ENCODE data around the gene EEF1G.
"Not testable (repeated sequence)": the region's sequence is repeated elsewhere in the genome, so short reads cannot be mapped to it uniquely, and the experiment has no call there.

Gene EEF1G

GRCh38 chr11:62603072-62603408, 29.3 kb upstream of the EEF1G start:
- DNase-seq: no peak

GRCh38 chr11:62602141-62603071, 28.7 kb upstream of the EEF1G start:
- peak in 1 of 2 experiments; percentile 56 for DNase-seq

GRCh38 chr11:62601372-62602140, 27.9 kb upstream of the EEF1G start, which contains the start of gene MTA2:
Gene MTA2 (minus strand): TSS chr11:62601865. CDS start chr11:62601450, 415 bp downstream.
- peak; percentile 100 for DNase-seq

- DNase-seq: peak; percentile 55 to 62
These were observed 27.4 kb upstream of the EEF1G start for GRCh38 chr11:62601122-62601371.

DNA sequence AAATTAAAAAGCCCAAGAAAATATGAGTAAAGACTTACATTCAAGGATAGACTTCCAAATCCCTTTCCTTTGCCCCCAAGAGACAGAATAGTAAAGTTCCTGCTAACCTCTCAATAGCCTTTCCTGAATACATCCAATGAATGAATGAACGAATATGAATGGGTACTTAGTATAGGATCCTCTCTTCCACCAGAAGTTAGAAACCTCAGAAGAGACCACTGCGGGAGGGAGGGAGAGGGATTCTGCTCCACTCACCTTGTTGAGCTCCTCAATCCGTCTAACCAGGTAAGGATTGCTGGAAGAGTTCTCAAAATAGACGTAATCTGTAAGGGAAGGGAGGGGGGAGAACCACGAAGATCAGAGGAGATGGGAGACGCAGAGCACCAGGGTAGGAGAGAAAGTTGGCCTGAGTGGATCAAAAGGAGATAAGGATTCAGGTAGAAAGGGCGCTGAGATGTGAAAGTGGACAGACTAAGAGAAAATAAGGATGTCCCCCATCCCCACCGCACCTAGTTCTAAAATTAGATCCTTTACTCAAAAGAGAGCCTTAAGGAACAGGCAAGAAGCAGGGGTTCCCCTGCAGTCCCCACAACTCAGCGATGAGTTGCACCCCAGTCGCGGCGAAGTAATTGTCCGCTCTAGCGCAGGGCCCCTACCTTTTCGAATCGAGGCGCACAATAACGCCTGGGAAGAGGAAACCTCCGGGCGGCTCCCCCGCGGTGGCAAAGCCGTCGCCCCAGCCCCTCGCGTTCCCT, 26.9 kb upstream of the EEF1G start:
- no peak for DNase-seq

GRCh38 chr11:62599901-62600300, 26.2 kb upstream of the EEF1G start:
- DNase-seq: peak in 1 of 2 experiments; percentile 46

DNA sequence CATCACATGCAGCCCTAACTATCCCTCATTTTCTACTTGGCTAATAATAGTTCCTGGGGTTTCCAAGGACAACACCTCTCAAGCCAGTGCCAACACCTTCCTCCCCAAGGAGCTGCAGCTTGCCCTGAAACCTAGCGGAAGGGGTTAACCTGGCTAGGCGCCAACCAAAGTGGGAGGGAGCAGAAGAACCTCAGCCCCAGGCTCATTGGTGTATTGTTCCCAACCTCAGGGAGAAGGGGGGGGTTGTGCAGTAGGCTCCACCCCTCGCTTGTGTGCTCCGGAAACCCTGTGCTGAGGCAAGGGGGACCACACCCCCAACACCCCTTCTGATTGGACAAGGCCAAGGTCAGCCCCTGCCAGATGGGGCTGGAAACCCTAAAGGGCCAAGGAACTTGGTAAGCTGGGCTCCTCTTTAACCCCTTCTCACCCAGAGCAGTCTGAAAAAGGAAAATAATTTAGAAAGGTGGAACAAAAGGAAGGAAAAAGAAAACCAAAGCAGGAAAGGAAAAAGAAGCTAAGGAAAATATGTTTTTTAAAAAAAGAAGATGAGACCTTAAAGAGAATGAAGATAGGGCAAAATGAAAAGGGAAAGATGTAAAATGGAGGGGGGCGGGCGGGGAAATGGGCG, 25.5 kb upstream of the EEF1G start:
- peak; percentile 97 to 98 for DNase-seq

GRCh38 chr11:62595124-62595523, 21.4 kb upstream of the EEF1G start:
- no peak for DNase-seq

DNA sequence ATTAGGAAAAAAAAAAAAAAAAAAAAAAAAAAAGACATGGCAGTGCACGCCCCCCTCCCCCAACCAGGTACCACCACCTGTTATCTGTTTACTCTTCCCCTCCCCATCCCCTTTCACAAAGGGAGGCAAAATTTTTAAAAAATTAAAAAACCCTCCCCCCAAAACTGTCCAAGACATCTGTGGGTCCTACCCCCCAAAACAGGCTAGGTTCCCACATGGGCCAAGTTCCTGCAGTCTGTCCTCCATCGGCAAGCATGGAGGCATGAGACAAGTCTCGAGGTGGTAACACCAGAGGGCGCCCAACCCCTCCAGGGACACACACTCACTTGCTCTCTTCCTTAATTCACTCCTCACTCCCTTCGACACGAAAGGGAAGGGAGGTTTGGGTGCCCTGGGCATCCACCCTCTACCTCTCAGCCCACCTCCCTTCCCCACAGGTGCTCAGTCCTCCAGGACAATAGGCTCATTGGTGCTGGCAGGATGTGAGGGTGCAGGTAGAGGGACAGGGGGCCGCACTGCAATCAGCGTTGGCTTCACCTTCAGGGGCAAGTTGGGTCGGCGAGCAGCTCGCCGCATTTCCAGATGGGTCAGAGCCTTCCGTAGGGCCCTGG, 19.8 kb upstream of the EEF1G start:
- DNase-seq: peak; percentile 82 to 87

DNA sequence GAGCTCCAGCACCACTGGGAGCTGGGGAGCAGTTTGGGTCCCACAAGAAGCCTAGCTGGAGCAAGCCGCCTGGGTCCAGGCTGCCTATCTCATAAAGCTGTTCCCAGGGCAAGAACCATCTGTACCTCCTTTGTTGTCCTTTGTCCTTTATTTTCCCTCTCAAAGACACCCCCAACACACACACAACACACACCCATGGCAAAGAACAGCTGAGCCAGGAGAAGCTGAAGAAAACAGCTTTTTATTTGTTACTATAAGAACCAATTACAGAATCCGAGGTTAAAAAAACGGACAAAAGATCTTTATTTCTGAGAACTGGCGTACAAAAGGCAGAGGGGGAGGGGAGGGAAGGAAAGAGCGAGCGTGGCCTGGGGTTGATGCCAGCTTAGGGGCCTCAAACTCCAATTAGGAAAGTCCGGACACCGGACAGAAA, 19.3 kb upstream of the EEF1G start:
- DNase-seq: no peak

- DNase-seq: no peak
These were observed 18.6 kb upstream of the EEF1G start for GRCh38 chr11:62592146-62592815.

DNA sequence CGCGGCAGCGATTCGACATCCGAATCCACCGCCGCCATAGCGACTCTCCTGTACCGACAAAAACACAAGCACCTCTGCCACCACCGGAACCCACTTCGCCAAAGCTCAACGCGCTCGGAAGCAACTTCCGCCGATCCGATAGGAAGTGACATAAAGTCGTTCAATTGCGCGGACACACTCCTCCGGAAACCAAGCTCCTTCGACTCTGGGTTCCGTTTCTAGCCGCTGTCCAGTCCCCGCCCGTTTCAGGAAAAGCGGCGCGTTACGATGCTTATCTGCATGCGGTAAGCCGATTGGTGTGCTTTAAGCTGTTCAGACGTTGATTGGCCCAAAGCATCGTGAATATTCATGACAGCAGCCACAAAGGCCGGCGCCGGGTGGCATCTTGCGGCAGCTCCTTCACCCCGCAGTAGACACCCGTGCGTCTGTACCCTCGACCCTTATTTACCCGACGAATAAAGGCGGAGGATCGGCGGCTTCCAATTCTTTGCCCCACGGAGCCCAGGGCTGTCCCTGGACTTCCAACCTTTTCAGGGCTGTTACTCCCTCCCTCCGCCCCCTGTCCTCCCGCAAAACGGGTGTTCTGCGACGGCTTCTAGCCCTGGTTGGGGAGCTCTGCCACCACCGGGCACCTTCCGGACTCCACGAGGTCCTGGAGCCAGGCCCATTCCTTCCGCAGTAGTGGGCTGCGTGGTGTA, 17.9 kb upstream of the EEF1G start, which contains the start of gene TUT1:
TUT1 (minus strand) TSS at position 76 of the 698 bp plus-strand sequence; CDS start at position 38, 38 bp downstream.
- DNase-seq: peak; percentile 95 to 96

GRCh38 chr11:62588966-62589637, 15.4 kb upstream of the EEF1G start:
- DNase-seq: peak in 1 of 2 experiments; percentile 39

GRCh38 chr11:62585356-62585755, 11.7 kb upstream of the EEF1G start:
- not testable (repeated sequence) for DNase-seq

DNA sequence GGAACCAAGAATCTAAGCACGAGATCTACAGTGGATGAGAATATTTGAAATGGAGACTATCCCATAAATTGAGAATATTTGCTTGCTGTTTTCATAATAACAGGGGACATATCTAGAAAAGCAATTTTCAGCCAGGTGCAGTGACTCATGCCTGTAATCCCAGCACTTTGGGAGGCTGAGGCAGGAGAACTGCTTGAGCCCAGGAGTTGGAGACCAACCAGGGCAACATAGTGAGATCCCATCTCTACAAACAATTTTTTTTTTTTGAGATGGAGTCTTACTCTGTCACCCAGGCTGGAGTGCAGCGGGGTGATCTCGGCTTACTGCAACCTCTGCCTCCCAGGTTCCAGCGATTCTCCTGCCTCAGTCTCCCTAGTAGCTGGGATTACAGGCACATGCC, 8.0 kb upstream of the EEF1G start:
- DNase-seq: not testable (repeated sequence)

DNA sequence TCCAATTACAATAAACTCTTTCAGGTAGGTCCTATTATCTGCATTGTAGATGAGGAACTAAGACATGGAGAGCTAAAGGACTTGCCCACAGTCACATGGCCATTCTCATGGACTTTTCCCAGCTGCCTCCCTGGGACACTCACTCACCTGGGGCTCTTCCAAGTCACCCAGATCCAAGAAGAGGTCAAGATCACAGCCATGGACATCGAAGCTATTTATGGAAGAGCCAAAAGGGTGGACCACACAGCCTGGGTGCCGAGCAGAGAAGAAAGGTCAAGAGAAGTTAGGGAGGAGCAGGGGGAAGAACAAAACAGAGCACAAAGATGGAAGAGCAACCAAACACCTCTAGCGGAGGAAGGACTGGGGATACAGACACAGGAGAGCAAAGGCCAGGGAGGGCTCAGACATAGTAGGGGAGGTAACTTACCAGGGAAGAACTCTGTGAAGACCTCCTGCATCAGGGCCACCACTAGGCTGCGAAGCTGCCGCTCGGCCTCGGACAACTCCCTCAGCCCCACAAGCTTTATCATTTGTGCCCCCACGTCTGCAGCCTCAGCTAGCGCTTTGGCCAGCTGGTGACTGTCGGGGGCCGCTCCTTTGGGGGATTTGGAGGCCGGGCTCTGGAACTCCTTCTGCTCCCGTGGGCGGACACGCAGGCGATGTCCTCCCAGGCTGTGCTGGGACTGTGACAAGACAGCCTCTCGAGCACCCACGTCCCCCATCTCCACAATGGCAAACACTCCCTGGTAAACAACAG, 7.4 kb upstream of the EEF1G start:
- no peak for DNase-seq

- no peak for DNase-seq
These were observed 5.6 kb upstream of the EEF1G start for GRCh38 chr11:62579252-62579651.

GRCh38 chr11:62578541-62578940, 4.8 kb upstream of the EEF1G start:
- DNase-seq: no peak

DNA sequence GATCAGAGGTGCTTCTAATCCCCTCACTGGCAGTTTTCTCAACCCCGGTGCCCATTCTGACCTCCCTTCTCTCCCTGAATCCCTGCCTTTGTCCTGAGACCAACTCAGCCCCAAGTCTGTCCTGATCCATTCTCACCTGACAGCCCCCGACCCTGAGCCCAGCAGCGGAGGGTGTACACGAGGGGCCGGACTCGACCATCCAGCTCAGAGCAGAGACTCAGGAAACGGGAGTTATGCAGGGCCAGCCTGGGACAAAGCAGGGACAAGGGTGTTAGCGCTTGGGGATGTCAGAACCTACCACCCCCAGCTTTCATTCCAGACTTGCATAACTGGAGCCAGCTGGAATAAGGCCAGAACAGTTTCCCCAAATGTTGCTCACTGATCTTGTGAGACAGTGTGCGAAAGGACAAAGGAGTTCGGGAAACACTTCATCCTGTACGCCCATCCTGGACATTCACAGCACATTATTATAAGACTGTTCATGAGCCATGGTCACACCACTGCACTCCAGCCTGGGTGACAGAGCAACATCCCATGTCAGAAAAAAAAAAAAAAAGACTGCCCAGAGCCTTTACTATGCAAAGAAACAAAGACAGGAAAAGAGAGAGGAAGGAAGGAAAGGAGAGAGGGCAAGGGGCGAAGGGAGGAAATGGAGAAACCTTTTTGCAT, 3.5 kb upstream of the EEF1G start:
- no peak for DNase-seq

Measured in activated CD4-positive, alpha-beta T cell treated with anti-CD3 and anti-CD28 coated beads, Interleukin-2, amount 50 U/mL, for 48 hours (primary cell).